D721Med (cell line): ENCODE measurements around the gene MMP24.

Source experiments
- DNase-seq: peaks from one replicate; pipeline ENCODE4 v3.0.0; 2011; ENCODE audit warnings: low spot score; ENCODE audit not compliant: insufficient read length
- FAIRE-seq: peaks from 2 replicates; lab custom pipeline; 2011; peaks lifted over from hg19 to GRCh38; lab: Jason Lieb, UNC
- TF ChIP-seq, protein P1 (sequence below): IDR thresholded peaks from 2 replicates; pipeline ENCODE4 v1.5.1; 2012; ENCODE audit warnings: mild to moderate bottlenecking, control low read depth; ENCODE audit not compliant: insufficient read depth; ENCODE audit errors: missing control alignments

The MMP24 gene

DNA sequence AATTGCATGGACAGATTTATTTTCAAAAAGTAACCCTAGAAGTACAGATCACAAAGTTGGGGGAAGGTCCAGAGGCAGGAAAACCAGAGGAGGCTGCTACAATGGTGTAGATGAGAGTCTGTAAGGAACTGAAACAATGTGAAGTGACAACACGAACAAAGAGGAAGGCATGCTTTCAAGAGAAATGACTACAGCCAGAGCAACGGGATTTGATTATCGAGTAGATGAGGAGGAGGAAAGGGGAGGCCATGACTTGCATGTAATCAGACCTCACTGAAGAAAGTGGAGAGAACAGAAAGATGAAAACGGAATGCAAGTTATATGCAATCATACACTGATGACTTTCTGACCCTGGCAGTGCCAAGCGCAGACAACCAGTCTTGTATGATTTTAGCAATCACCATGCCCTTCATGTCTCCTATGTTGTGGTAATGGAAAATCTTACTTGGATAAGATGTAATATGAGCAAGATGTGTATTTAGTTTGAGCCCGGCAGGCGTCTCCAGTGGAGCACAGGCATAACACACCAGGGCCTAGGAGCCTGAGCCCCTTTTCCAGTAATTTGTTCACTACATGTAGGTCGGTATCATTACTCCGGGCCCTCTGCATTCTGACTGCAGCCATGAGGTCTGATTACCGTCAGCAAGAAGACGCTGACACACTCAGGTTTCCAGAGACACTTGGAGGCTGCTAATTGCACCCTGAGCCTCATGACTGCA lies 99.7 kb downstream of the MMP24 start:
- no peak for DNase-seq
- TF ChIP-seq, protein P1, sequence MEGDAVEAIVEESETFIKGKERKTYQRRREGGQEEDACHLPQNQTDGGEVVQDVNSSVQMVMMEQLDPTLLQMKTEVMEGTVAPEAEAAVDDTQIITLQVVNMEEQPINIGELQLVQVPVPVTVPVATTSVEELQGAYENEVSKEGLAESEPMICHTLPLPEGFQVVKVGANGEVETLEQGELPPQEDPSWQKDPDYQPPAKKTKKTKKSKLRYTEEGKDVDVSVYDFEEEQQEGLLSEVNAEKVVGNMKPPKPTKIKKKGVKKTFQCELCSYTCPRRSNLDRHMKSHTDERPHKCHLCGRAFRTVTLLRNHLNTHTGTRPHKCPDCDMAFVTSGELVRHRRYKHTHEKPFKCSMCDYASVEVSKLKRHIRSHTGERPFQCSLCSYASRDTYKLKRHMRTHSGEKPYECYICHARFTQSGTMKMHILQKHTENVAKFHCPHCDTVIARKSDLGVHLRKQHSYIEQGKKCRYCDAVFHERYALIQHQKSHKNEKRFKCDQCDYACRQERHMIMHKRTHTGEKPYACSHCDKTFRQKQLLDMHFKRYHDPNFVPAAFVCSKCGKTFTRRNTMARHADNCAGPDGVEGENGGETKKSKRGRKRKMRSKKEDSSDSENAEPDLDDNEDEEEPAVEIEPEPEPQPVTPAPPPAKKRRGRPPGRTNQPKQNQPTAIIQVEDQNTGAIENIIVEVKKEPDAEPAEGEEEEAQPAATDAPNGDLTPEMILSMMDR, result no peak
- FAIRE-seq, result no peak
